ENCODE data around the gene EVX2. TPM values are rescaled to one million over a fixed set of nuclear protein-coding genes. Genes with fewer than 3 reads are reported as not detected.

The EVX2 gene
- total and polyA plus RNA-seq, 12 donors: not detected

DNA sequence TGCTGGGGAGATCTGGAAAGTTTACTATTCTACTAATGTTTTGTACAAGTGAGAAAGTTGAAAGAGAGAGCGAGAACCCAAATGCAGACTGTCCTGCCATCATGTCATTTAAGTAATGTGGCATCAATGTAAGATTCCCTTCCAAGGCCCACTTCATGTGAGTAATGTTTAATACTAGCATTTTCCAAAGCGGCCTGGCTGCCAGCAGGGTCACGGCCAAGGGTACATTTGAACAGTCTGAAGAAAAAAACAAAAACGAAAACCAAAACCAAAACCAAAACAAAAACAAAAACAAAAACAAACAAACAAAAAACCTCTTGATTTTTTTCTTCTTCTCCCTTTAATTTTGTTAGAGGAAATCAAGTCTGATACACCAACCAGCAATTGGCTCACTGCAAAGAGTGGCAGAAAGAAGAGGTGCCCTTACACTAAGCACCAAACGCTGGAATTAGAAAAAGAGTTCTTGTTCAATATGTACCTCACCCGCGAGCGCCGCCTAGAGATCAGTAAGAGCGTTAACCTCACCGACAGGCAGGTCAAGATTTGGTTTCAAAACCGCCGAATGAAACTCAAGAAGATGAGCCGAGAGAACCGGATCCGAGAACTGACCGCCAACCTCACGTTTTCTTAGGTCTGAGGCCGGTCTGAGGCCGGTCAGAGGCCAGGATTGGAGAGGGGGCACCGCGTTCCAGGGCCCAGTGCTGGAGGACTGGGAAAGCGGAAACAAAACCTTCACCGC lies 35.0 kb upstream of the EVX2 start:
- peak in 6 of 7 donors; percentile 46 to 74 (median 59) for DNase-seq
- H3K27me3 ChIP-seq: peaks cover 76% of the 10 kb centered on the region

DNA sequence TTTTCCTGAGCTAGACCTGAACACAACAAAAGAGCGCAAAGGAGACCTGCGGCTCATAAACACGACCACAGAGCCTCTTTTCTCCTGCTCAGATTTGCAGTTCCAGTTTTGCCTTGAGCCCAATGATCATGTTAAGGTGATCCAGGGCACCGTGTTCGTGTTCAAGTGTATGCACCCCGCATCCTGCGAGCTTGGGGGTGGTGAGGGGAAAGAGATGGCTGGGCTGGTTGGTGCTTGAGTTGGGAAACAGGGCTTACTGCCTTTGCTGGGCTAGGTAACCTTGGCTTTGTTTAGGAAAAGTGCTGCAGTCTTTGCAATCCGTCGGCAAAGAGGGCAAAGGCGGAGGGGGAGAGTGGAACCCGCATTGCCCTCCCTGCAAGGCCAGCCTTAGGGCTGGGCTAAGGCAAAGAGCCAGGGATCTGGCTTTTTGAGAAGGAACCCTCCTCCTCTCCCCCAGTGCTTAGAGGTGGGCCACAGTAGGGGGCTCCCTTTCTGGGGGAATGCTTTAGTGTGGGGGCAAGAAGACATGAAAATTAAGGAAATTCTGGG lies 34.1 kb upstream of the EVX2 start:
- H3K36me3 ChIP-seq (replicated peaks in 1 of 2): no peaks in the 10 kb centered on the region
- H3K4me3 ChIP-seq: no peak overlapping the region
- WGBS, 4 donors: 28 to 35% (median 28%) methylated on average over 10 to 11 of the region's 11 CpGs
- intact Hi-C loops (cut with DNase I): no loop called here
- no peaks in the 10 kb centered on the region for H3K9me3 ChIP-seq (replicated peaks in 1 of 3)
- peaks cover 85% of the 10 kb centered on the region for H3K27me3 ChIP-seq
- no peak overlapping the region for H3K27ac ChIP-seq
- no peak for TF ChIP-seq POLR2A (IDR thresholded peaks at IDR 0.05)
- TF ChIP-seq, protein P1, sequence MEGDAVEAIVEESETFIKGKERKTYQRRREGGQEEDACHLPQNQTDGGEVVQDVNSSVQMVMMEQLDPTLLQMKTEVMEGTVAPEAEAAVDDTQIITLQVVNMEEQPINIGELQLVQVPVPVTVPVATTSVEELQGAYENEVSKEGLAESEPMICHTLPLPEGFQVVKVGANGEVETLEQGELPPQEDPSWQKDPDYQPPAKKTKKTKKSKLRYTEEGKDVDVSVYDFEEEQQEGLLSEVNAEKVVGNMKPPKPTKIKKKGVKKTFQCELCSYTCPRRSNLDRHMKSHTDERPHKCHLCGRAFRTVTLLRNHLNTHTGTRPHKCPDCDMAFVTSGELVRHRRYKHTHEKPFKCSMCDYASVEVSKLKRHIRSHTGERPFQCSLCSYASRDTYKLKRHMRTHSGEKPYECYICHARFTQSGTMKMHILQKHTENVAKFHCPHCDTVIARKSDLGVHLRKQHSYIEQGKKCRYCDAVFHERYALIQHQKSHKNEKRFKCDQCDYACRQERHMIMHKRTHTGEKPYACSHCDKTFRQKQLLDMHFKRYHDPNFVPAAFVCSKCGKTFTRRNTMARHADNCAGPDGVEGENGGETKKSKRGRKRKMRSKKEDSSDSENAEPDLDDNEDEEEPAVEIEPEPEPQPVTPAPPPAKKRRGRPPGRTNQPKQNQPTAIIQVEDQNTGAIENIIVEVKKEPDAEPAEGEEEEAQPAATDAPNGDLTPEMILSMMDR (IDR thresholded peaks at IDR 0.05): no peak
- no peak for DNase-seq
- H3K4me1 ChIP-seq (replicated peaks in 1 of 2): peaks cover 0 to 10% of the 10 kb centered on the region in 2 donors

More for the DNA sequence above, 35.0 kb upstream of the EVX2 start:
- intact Hi-C loops (cut with DNase I): no loop called here
- no peak overlapping the region for H3K27ac ChIP-seq
- peaks cover 0 to 10% of the 10 kb centered on the region in 2 donors for H3K4me1 ChIP-seq (replicated peaks in 1 of 2)
- 19 to 26% (median 21%) methylated on average over 23 to 24 of the region's 24 CpGs for whole genome bisulfite sequencing, 4 donors
- H3K4me3 ChIP-seq: no peak overlapping the region
- H3K9me3 ChIP-seq (replicated peaks in 1 of 3): no peaks in the 10 kb centered on the region
- no peak for TF ChIP-seq POLR2A (IDR thresholded peaks at IDR 0.05)
- TF ChIP-seq, protein P1 (IDR thresholded peaks at IDR 0.05): peak in 3 of 6 experiments; percentile 41 to 47 (median 43)
- H3K36me3 ChIP-seq (replicated peaks in 1 of 2): no peaks in the 10 kb centered on the region

DNA sequence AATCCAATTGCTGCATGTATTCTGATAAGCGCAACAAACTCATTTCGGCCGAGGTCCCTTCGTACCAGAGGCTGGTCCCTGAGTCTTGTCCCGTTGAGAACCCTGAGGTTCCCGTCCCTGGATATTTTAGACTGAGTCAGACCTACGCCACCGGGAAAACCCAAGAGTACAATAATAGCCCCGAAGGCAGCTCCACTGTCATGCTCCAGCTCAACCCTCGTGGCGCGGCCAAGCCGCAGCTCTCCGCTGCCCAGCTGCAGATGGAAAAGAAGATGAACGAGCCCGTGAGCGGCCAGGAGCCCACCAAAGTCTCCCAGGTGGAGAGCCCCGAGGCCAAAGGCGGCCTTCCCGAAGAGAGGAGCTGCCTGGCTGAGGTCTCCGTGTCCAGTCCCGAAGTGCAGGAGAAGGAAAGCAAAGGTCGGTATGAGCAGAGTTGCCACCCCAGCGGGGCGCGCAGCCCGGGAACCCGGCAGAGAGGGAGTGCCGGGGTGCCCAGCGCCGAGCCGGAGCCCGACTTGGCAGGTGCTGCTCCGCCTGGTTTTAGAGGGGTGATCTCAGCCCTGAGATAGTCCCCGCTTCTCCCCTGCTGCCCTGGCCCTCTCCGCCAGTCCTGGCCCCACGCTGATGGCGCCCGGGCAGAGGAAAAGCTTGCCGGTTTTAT lies 33.5 kb upstream of the EVX2 start:
- TF ChIP-seq POLR2A (IDR thresholded peaks at IDR 0.05): no peak
- TF ChIP-seq, protein P1 (IDR thresholded peaks at IDR 0.05): no peak
- no peak overlapping the region for H3K4me3 ChIP-seq
- no peak overlapping the region for H3K27ac ChIP-seq
- no peaks in the 10 kb centered on the region for H3K9me3 ChIP-seq (replicated peaks in 1 of 3)
- peaks cover 91% of the 10 kb centered on the region for H3K27me3 ChIP-seq
- peaks cover 0 to 8% of the 10 kb centered on the region in 2 donors for H3K4me1 ChIP-seq (replicated peaks in 1 of 2)
- intact Hi-C loops (cut with DNase I): no loop called here
- 26 to 40% (median 32%) methylated on average over 25 to 40 of the region's 40 CpGs for WGBS, 4 donors
- no peaks in the 10 kb centered on the region for H3K36me3 ChIP-seq (replicated peaks in 1 of 2)
- no peak for DNase-seq

All from adrenal gland (tissue), 12 donors.